GM12892 (cell line): Measurements from ENCODE around the gene CORO1C.

Experiments
- POLR2A ChIP-seq: IDR thresholded peaks from 2 replicates; pipeline ENCODE4 v1.6.1; 2011; ENCODE audit warnings: low read depth, low read length, control low read depth
- POLR2AphosphoS5 ChIP-seq: IDR thresholded peaks from 2 replicates; pipeline ENCODE4 v1.6.1; 2011; ENCODE audit warnings: low read depth, low read length, control low read depth

DNA sequence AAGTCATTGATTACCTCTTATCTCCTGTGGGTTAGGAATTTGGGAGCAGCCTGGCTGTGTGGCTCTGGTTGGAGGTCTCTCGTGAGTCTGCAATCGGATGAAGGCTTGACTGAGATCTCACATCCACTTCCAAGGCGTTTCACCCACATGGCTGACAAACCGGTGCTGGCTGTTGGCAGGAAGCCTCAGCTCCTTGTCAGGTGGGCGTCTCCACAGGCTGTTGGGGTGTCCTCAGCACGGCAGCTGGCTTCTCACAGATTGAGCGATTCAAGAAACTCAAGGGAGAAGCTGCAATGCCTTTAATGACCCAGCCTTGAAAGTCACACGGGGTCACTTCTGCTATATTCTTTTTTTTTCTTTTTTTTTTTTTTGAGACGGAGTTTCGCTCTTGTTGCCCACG lies 28.6 kb upstream of the CORO1C start:
- TF ChIP-seq POLR2A: no peak
- no peak for TF ChIP-seq POLR2AphosphoS5
